Neural progenitor cell (in vitro differentiated cells): ENCODE results near the gene RB1. TPM values are rescaled to one million over a fixed set of nuclear protein-coding genes. Genes with fewer than 3 reads are reported as not detected.
A peak's percentile ranks its signal among the peaks of the same experiment; 100 is the strongest.

Source experiments
- DNase-seq: peaks from one replicate; pipeline ENCODE4 v3.0.0-alpha.2; 2016; ENCODE audit warnings: low spot score
- H2AFZ ChIP-seq: fragments of 200-600 bp; sonication (generic); replicated peaks from 2 replicates; pipeline ENCODE4 v1.6.1; 2016; ENCODE audit warnings: antibody characterized with exemption
- H3F3A ChIP-seq: fragments of 200-600 bp; sonication (generic); 2 replicates; pipeline ENCODE4 v1.6.1; 2016; ENCODE audit warnings: antibody characterized with exemption, low read depth
- H3K27ac ChIP-seq: fragments of 200-600 bp; sonication (generic); 2 replicates; pipeline ENCODE4 v1.5.1; 2016; ENCODE audit warnings: mild to moderate bottlenecking
- H3K27me3 ChIP-seq: fragments of 200-600 bp; sonication (generic); 2 replicates; pipeline ENCODE4 v1.6.1; 2016; ENCODE audit warnings: mild to moderate bottlenecking, moderate library complexity
- H3K36me3 ChIP-seq: fragments of 200-600 bp; sonication (generic); 2 replicates; pipeline ENCODE4 v1.5.1; 2016
- H3K4me1 ChIP-seq: fragments of 200-600 bp; sonication (generic); 2 replicates; pipeline ENCODE4 v1.6.1; 2016; ENCODE audit warnings: mixed run types
- H3K4me2 ChIP-seq: fragments of 200-600 bp; sonication (generic); 2 replicates; pipeline ENCODE4 v1.6.1; 2016
- H3K4me3 ChIP-seq: fragments of 200-600 bp; sonication (generic); 2 replicates; pipeline ENCODE4 v1.5.1; 2016
- H3K79me2 ChIP-seq: fragments of 200-600 bp; sonication (generic); 2 replicates; pipeline ENCODE4 v1.6.1; 2016; ENCODE audit warnings: low read depth
- H3K9ac ChIP-seq: fragments of 200-600 bp; sonication (generic); 2 replicates; pipeline ENCODE4 v1.6.1; 2016
- H3K9me3 ChIP-seq: fragments of 200-600 bp; sonication (generic); 2 replicates; pipeline ENCODE4 v1.5.1; 2016; ENCODE audit warnings: low read depth
- H4K20me1 ChIP-seq: fragments of 200-600 bp; sonication (generic); 2 replicates; pipeline ENCODE4 v1.6.1; 2016; ENCODE audit warnings: low read depth
- H3K27ac Mint-ChIP-seq: 3 replicates; pipeline ENCODE4 v1.8.0; 2021; ENCODE audit warnings: mixed read lengths
- H3K27me3 Mint-ChIP-seq: 2 replicates; pipeline ENCODE4 v1.8.0; 2022; ENCODE audit warnings: low read depth, mild to moderate bottlenecking, inconsistent platforms, moderate library complexity, mixed read lengths; ENCODE audit not compliant: insufficient read depth
- H3K36me3 Mint-ChIP-seq: 3 replicates; pipeline ENCODE4 v1.8.0; 2021; ENCODE audit warnings: mixed read lengths
- H3K4me1 Mint-ChIP-seq: 3 replicates; pipeline ENCODE4 v1.8.0; 2021; ENCODE audit warnings: mixed read lengths
- H3K4me3 Mint-ChIP-seq: 3 replicates; pipeline ENCODE4 v1.8.0; 2021; ENCODE audit warnings: mild to moderate bottlenecking, moderate library complexity, mixed read lengths
- H3K9me3 Mint-ChIP-seq: 3 replicates; pipeline ENCODE4 v1.8.0; 2020; ENCODE audit warnings: mixed read lengths
- EZH2 ChIP-seq: fragments of 200-600 bp; sonication (generic); IDR thresholded peaks from 2 replicates; pipeline ENCODE4 v1.6.1; 2017; ENCODE audit warnings: antibody characterized with exemption, mild to moderate bottlenecking, moderate library complexity
- EZH2phosphoT487 ChIP-seq: fragments of 200-600 bp; sonication (generic); IDR thresholded peaks from 2 replicates; pipeline ENCODE4 v1.6.1; 2017; ENCODE audit warnings: antibody characterized with exemption
- total RNA-seq: library from RNA; depleted of rRNA; stranded (reverse); fragments of >200 nt; gene quantifications from 2 replicates; pipeline ENCODE4 v1.2.3, GENCODE V29; 2015; ENCODE audit warnings: low replicate concordance
- TF ChIP-seq, protein P1 (sequence below): fragments of 200-600 bp; sonication (generic); IDR thresholded peaks from 2 replicates; pipeline ENCODE4 v1.5.1; 2017; ENCODE audit warnings: antibody characterized with exemption, mild to moderate bottlenecking

Gene RB1
- total RNA-seq, 1 donor from 2014 or later = 39.5 TPM

DNA sequence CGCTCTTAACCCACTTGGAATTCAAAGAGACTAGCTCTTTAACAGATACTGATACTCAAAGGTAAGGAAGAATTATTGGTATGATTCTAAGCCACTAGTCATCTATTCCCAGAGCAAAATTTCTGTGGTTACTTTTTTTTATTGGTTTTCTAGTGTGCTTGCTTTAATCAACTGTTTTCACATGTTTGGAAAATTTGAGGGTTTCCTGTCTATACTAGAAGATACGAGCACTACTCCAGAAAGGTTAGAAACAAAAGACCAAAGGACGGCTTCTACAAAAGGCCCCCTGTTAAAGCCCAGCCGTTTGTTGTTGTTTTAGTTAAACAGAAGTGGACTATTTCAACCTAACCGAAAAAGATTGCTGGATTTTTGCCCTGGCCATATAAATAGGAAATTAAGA lies 127.9 kb downstream of the RB1 start:
- peak overlapping the region; percentile 14 for H3K27ac ChIP-seq
- no peaks in the 10 kb centered on the region for H3F3A ChIP-seq
- H3K4me3 Mint-ChIP-seq = no peak overlapping the region
- no peaks in the 10 kb centered on the region for H3K79me2 ChIP-seq
- H3K36me3 Mint-ChIP-seq = peaks cover 5% of the 10 kb centered on the region
- H3K27me3 ChIP-seq = no peaks in the 10 kb centered on the region
- H3K9me3 Mint-ChIP-seq = no peaks in the 10 kb centered on the region
- TF ChIP-seq EZH2phosphoT487 = no peak
- TF ChIP-seq, protein P1, sequence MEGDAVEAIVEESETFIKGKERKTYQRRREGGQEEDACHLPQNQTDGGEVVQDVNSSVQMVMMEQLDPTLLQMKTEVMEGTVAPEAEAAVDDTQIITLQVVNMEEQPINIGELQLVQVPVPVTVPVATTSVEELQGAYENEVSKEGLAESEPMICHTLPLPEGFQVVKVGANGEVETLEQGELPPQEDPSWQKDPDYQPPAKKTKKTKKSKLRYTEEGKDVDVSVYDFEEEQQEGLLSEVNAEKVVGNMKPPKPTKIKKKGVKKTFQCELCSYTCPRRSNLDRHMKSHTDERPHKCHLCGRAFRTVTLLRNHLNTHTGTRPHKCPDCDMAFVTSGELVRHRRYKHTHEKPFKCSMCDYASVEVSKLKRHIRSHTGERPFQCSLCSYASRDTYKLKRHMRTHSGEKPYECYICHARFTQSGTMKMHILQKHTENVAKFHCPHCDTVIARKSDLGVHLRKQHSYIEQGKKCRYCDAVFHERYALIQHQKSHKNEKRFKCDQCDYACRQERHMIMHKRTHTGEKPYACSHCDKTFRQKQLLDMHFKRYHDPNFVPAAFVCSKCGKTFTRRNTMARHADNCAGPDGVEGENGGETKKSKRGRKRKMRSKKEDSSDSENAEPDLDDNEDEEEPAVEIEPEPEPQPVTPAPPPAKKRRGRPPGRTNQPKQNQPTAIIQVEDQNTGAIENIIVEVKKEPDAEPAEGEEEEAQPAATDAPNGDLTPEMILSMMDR = no peak
- TF ChIP-seq EZH2 = no peak
- H3K27me3 Mint-ChIP-seq = peaks cover 4% of the 10 kb centered on the region
- H3K4me2 ChIP-seq = peak overlapping the region; percentile 39
- H4K20me1 ChIP-seq = no peaks in the 10 kb centered on the region
- H3K4me1 ChIP-seq = peaks cover 8% of the 10 kb centered on the region
- H2AFZ ChIP-seq = no peak overlapping the region
- H3K4me3 ChIP-seq = no peak overlapping the region
- no peaks in the 10 kb centered on the region for H3K9me3 ChIP-seq
- no peak overlapping the region for H3K27ac Mint-ChIP-seq
- no peaks in the 10 kb centered on the region for H3K36me3 ChIP-seq
- no peaks in the 10 kb centered on the region for H3K4me1 Mint-ChIP-seq
- no peak overlapping the region for H3K9ac ChIP-seq
- DNase-seq = peak; percentile 18

- Histone ChIP-seq H3K27ac (peak overlapping the region; percentile 14), H3K36me3 (no peaks in the 10 kb centered on the region), H3K9ac (no peak overlapping the region), H3K79me2 (no peaks in the 10 kb centered on the region), H2AFZ (no peak overlapping the region), H4K20me1 (no peaks in the 10 kb centered on the region), H3F3A (no peaks in the 10 kb centered on the region), H3K9me3 (no peaks in the 10 kb centered on the region), H3K4me1 (peaks cover 8% of the 10 kb centered on the region), H3K4me2 (no peak overlapping the region), H3K27me3 (no peaks in the 10 kb centered on the region), H3K4me3 (no peak overlapping the region)
- Mint-ChIP-seq H3K4me3 (no peak overlapping the region), H3K4me1 (no peaks in the 10 kb centered on the region), H3K36me3 (peaks cover 2% of the 10 kb centered on the region), H3K27ac (no peak overlapping the region), H3K27me3 (peaks cover 4% of the 10 kb centered on the region), H3K9me3 (no peaks in the 10 kb centered on the region)
- DNase-seq = no peak
- TF ChIP-seq EZH2phosphoT487 (no peak), EZH2 (no peak)
- TF ChIP-seq, protein P1 = no peak
Observed at GRCh38 chr13:48431987-48432615, 128.6 kb downstream of the RB1 start.

DNA sequence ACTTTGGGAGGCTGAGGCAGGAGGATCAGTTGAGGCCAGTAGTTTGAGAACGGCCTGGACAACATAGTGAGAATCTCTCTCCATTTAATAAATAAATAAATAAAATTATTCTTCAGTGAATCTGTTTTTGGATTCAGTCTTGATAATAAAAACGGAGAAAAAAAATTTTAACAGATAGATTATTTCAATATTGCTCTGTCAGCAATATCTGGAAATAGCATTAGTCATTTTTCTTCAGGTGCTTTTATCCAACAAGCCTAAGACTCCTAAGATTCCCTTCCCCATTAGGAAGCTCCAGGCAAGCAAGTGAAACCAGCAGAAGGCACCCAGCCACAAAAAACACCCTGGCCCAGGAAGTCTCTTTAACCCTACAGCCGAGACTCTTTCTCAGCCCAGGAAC lies 130.6 kb downstream of the RB1 start:
- H3K4me1 ChIP-seq = peaks cover 8% of the 10 kb centered on the region
- H3K79me2 ChIP-seq = no peaks in the 10 kb centered on the region
- Mint-ChIP-seq H3K4me3 (no peak overlapping the region), H3K9me3 (no peaks in the 10 kb centered on the region), H3K27me3 (peaks cover 4% of the 10 kb centered on the region), H3K4me1 (no peaks in the 10 kb centered on the region), H3K36me3 (peaks cover 2% of the 10 kb centered on the region), H3K27ac (no peak overlapping the region)
- no peaks in the 10 kb centered on the region for H3F3A ChIP-seq
- H3K36me3 ChIP-seq = no peaks in the 10 kb centered on the region
- TF ChIP-seq, protein P1 = no peak
- TF ChIP-seq EZH2 = no peak
- no peak for TF ChIP-seq EZH2phosphoT487
- DNase-seq = no peak
- H2AFZ ChIP-seq = no peak overlapping the region
- no peak overlapping the region for H3K9ac ChIP-seq
- H4K20me1 ChIP-seq = no peaks in the 10 kb centered on the region
- H3K4me2 ChIP-seq = no peak overlapping the region
- H3K9me3 ChIP-seq = no peaks in the 10 kb centered on the region
- no peak overlapping the region for H3K4me3 ChIP-seq
- no peak overlapping the region for H3K27ac ChIP-seq
- no peaks in the 10 kb centered on the region for H3K27me3 ChIP-seq
